HG02884 (cell line): ENCODE results near the gene GARNL3.

Experiments
- ATAC-seq: cut with Tn5 transposase; IDR thresholded peaks from one replicate; pipeline ENCODE4 v1.9.1; 2021; ENCODE audit warnings: mild to moderate bottlenecking, moderate library complexity; ENCODE audit not compliant: unreplicated experiment

GARNL3 gene

DNA sequence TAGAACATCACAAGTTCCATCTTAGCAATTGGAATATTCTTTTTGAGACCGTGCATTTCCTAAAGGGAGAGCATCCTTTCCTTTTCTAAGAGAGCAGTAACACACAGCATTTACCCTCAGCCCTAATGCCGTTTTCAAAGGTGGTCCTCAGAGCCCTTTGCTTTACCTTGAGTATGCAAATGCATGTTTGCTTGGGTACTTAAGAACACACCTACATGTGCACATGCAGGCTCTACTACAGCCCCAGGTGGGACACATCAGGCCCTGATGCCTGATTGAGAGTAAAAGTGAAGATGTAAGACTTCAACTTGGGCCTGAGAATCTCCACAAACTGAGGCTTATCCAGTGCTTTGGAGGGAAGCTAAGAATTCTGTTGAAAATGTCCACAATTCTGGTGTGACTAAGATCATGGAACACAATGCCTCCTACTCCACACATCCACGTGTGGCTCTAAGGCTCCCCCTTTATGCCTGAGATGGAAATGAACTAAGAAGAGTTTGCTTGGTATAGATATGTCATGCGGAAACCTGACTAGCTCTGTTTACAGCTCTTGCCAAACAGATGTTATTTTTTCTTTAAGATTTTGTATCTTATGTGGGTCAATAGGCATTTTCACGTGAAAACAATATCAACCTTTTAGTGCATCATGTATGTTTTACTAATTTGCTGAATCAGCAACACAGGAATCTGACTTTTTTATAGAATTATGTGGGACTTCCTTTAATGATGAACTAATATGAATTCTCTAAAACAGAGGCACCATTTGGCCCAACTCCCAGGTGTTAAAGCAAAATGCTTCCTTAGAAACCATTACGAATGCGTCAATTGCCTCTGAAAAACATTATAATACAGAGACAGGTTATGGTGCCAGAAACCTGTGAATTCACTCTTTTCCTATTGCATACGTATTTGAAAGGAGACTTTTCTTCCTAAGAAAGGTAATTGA is 83.5 kb downstream of the GARNL3 start:
- no peak for ATAC-seq

DNA sequence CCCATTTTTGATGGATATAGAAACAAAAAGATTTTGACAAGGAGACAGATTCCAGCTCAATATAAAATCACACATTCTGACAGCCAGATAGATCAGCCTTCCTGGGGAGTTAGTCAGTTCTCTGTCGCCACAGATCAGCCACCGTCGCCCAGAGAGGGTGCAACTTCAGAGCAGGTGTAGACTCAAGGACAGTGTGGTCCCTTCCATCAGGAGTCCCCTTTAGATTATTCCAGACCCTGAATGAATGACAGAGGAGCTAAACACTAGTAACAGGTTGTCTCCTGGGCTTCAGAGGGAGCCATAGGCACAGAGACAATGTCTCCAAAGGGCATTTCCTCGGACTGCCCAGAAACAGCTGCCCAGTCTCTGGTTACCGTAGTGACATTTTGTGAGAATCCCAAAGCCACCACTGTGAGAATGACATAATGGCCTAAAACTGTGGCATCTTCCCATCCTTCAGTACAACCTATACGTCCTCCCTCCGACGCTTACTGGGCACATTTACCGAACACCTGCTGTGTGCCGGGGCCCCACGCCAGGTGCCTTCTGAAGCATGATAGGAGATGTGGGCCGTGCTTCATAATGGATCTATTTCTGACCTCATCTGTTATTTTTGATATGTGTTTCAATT is 85.0 kb downstream of the GARNL3 start:
- no peak for ATAC-seq

DNA sequence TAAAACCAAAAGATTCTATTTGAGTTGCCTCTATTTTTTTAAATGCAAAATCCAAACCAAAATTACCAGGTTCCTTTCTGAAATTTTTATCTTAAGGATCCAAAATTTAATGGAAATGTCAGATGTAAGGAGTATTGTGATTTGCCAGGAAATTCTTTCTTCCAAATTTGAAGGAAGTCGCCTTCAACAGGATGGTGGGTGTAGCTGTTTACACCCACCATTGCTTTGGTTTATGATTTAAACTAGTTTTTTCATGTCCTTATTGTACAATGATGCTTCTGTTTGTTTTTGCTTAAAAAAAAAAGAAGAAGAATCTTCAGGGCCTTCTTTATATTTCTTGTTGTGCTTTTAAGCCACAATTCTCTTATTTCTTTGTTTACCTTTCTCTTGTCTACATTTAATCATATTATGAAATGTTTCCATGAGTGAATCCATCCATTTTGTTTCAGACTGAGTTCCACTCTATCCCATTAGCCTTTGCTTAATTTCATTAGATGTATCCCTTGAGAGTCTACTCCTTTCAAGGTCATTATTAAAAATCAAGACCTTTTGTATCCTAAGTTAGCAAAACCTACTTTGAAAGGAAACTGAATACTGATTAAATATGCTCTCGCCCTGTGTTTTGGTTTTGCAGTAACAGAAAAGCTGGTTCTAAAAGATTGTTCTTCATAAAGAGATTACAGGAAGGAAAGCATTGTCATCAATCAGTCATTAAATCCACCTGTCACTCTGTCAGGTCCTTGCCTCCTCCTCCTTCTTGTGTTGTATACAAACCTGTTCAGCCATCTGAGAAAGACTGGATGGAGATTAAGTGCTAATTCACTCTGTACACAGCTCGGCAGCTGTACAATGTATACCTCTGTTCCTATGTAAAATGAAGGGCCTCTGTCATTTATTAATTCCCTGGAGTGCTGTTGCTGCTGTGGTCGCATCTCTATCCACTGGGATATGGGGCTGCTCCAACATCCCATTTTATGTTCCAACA is 86.9 kb downstream of the GARNL3 start:
- no peak for ATAC-seq

DNA sequence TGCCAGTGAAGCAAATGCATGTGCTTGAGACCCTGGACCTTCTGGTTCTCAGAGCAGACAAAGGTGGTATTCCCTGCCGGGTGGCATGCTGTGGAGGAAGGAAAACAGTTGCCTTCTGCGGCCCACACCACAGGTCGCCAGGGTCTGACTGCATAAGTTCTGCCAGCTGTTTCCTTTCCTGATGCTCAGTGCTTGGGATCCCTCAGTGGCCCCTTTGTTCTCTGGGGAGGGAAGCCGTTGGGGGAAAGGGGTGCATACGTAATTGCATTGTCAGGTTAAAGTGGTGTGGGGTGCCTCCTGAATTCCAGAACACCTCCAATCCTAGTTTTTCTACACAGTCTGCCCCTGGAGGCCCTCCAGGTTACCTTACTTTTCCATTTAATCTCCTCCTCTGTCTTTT is 89.3 kb downstream of the GARNL3 start:
- ATAC-seq = no peak

DNA sequence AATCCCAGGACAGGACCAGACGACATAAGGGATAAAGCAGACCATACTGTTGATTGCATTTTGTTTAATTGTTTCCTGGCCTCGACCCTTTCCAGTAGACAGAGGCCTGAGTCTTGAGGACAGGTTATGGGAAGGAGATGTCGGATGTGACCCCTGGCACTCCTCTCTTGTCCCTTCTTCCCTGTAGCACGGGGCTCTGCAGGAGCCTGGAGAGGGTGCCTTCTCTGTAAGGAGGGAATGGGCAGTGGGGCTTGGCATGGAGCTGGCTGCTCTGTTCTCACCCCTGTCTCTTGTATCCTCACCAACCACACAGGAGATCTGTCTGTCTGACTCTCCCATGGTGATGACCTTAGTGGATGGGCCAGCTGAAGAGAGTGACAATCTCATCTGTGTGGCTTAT is 92.3 kb downstream of the GARNL3 start:
- ATAC-seq = no peak

DNA sequence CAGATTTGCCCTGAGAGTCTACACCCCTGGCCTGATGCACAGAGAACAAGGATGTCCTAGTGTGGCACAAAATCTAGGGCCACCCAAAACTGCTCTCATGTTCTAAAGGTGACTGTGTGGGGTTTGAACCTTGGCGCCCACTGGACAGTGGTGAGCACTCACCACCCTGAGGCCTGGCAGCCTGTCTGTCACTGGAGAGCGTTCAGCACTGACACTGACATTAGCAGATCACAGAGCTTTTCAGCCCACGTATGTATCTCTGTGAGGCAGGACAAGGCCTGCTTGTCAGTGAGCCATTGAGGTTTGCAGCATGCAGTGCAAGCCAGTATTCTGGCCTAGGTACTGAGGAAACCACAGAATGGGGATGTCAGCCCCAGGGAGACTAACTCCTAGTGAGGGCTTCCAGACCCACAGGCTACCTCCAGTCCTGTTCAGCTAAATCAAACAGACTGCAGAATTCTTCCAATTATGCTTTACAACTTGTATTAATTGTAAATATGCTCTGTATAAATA is 93.5 kb downstream of the GARNL3 start:
- no peak for ATAC-seq

DNA sequence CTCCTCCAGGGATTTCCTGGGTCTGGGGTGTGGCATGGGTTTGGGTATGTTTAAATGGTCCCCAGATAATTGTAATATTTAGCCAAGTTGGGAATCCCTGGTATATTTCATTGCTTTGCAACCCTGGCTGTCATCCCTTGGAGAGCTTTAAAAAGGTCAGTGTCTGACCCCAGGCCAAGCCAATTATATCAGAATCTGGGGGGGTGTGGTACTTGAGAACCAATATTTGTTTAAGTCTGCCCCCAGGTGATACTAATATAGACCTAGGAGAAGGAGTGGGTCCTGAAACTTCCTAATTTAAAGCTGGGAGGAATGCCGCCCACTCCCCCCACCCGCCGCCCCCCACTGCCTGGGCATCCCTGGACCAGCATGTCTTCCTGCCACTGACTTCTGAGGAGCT is 94.2 kb downstream of the GARNL3 start:
- ATAC-seq = no peak

DNA sequence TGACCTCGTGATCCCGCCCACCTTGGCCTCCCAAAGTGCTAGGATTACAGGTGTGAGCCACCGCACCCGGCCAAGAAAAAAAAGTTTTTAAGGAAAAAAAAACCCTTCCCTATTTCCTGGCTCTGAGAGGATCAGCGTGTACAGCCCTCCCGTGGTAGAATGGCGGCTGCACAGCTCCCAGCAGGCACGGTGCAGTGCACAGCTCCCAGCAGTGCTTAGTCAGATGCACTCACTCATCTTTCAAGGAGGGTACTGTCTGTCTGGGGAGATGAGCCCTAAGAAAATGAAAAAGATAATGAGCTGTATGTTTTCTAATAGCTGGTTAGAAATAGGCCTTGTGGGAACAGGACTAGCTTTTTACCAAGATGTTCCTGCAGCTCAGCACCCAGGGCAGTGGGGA is 95.7 kb downstream of the GARNL3 start:
- no peak for ATAC-seq

DNA sequence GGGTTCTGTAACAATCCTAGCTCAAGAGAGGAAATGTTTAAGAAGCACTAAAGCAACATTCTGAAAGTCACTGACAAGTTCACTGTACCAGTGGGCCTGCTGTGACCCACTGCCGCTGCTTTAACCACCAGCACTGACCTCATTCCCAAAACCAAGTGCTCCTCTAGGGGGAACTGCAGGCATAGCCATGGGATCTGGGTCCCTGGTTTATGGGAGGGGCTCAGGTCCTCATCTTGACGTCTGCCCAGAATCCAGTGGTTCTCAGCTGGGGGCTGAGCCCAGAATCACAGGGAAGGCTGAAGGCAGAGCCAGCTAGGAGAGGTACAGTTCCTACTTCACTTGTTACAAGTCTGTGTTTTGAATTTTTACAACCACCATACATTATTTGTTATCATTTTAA is 96.3 kb downstream of the GARNL3 start:
- no peak for ATAC-seq

DNA sequence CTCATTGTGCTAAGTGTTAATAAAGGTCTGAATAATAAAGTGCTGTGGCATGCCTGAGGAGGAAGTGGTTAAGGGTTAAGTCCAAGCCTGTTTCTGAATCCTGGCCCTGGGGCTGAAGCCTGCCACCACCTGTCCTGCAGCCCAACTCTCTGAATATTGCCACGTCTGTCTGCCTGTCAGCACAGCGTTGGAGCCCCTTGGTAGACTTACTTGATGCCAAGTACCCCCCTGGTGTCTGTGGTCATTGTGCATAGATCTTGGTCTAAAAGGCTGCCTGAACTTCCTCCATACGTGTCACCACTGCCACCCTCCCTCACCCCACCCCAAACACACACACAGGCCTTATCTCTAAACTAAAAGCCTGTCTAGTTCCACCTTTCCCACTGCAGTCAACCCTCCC is 97.0 kb downstream of the GARNL3 start:
- ATAC-seq = no peak

DNA sequence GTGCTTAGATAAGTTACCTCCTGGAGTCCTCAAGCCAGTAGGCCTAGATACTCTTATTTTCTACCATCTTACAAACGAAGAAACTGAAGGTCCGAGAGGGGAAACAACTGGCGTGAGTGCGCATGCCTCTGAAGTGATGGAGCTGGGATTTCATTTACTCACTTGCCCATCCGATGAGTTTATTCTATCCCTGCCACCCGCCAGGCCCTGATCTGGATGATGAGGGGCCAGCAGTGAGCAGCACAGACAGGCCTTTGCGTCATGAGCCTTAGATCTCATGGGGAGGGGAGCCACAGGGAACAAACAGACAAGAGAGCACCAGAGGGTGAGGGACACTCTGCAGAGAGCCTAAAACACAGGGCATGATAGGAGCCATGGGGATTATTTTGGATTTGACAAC is 98.3 kb downstream of the GARNL3 start:
- no peak for ATAC-seq

DNA sequence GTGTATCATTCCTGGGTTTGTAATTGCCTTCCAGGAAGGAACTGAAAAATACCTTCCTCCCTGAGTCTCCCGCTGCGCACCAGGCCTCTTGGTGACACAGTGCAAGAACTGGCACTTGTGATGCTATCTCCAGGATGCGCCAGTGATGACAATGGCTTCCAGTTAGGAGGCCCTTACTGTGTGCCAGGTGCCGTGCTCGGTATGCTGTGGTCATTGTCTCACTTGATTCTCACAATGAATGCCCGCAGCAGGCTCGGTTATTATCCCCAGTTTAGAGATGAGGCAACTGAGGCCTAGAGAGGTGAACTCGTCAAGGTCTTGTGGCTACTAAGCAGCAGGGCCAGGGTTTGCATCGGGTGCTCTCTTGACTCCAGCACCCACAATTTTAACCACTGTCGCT is 100.9 kb downstream of the GARNL3 start:
- no peak for ATAC-seq

DNA sequence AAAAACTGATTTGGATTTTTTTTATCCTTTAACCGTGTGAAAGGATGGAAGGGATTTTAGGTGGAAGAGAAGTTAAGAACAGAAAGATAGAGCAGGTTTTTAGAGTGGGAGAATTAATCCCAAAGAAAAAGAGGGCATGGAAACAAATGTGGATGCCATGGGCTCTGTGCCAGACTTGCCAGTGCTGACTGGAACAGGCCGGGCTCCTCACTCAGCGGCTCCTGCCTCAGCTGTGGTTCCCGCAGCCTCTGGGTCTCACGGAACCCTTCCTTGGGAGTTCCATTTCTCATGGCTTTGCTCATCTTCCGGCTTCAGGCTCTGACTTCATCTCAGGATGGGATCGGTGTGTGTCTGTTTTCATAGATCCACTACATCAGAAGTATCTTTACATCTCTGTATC is 102.0 kb downstream of the GARNL3 start:
- no peak for ATAC-seq

DNA sequence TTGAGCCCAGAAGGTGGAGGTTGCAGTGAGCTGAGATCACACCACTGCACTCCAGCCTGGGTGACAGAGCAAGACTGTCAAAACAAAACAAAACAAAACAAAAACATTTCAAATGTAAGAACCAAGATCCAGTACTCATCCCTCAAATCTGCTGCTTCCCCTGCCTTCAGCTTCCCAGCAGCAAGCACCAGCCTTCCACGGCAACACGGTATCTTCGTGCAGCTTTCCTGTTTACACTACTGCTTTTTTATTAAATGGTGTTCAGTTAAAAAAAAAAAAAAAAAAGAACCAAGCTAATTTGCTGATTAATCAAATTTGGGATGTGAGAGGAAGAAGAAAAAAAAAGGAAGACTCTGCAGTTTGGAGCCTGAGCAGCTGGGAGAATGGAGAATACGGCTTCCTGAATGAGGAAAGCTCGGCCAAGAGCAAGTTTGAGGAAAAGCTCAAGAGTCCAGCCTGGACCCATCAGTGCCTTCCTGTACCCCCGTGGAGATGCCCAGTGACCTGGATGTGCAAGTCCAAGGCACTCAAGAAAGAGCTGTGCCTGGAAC is 104.4 kb downstream of the GARNL3 start:
- no peak for ATAC-seq

DNA sequence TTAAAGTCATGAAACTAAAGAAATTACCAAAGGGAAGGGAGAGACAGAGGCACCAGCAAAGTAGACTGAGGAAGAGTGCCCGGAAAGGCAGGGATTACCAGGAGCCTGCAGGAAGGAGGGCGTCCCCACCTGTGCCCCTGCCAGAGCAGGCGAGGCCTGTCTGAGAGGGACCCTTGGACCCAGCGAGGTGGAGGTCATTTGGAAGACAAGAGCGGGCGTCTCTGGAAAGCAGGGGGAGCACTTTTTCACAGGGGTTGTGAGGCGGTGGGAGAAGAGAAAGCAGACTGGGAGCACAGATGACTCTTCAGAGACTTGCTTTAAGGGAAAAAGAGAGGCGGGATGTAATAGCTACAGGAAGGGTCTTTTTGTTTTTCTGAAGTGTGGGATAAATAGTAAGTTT is 104.9 kb downstream of the GARNL3 start:
- ATAC-seq = no peak

DNA sequence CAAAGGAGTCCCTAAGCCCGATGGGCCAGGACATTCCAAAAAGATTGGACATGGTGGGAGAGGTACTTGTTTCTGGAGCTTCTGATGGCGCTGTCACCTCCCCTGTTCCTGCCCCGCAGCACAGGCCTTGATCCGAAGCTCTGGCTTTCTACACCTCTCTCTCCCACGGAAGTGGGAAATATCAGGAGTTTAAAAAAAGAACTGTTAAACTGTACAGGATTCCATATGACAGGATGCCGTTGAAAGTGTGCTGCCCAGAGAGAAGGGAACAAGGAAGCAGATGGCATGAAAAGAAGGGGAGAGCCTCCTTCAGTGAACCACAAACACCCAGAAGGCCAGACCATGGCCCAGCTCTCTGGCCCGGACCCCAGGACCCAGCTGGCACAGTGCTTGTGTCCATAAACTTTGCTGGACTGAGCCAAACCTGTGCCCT is 105.6 kb downstream of the GARNL3 start:
- no peak for ATAC-seq

DNA sequence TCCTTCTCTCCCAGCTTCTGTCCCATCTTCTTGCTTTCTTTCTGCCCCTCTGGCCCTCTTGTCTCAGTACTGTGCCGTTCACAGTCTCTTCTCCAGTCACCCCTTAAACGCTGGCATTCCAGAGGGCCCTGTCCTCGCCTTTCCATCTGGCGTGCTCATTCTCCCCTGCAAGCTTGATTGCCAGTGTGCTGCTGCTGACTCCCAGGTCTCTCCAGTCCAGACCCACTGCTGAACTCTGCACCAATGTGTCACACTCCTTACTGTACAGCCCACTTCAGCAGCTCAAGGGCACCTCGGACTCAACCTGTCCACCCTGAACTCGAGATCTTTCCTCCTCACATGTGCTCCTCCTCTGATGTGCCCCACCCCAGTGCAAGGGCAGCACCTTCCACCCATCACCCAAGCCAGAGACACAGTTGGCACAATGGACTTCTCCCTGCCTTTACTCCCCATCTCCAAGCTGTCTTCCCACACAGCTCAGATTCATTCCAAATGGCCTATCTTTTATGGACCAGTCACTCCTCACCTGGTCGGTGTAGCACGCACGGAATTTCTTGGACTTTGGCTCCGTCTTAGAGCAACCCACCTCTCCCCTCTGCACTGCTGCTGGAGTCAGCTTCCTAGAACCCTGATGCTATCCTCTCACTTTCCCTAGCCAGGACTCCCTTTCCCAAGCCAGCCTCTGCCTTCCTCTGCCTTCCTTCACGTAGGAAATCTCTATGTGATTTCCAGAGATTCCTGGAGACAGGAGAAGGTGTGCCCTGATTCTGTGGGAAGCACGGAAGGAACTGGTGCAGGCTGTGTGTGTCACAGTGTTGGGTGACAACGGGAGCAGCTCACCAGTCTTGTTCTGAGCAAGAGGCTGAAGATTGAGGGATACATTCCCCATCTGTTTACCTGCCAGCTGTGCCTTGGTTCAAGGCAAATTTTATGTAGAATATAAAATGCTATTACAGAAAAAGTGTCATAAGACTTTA is 106.4 kb downstream of the GARNL3 start:
- ATAC-seq = no peak

DNA sequence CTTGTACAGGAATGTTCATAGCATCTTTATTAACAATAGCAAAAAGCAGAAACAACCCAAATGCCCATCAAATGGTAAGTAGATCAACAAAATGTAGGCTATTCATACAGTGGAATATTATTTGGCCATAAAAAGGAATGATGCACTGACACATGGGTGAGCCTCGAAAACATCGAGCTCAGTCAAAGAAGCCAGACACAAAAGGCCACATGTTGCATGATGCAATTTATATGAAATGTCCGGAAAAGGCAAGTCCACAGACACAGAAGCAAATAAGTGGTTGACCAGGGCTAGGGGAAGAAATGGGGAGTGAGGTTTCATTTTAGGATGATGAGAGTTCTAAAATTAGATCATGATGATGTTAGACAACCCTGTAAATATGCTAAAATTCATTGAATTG is 115.9 kb downstream of the GARNL3 start:
- ATAC-seq = no peak

DNA sequence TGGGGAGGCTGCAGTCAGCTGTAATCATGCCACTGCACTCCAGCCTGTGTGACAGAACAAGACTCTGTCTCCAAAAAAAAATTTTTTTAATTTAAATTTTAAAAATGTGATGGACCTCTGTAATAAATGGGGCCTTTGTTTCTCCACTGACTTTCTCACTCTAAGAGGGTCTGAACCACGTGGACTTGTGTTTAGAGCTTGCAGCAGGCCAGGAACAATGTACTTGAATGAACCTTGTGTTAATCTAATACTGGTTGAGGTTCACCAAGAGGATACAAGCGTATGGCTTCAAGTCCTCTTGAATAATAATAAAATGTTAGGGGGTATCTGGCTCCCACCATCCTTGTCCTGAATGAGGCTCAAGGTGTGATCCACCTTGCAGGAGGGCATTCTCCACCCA is 118.0 kb downstream of the GARNL3 start:
- ATAC-seq = no peak
